C4-2B (cell line): ENCODE results near the gene GRP.

ENCODE experiments used
- H3K27ac ChIP-seq: fragments of 450-650 bp; 2 replicates; pipeline ENCODE4 v1.5.1; 2017
- ZFX ChIP-seq: fragments of 450-650 bp; IDR thresholded peaks from 2 replicates; pipeline ENCODE4 v1.6.1; 2017
- TF ChIP-seq, protein P1 (sequence below): fragments of 450-650 bp; conservative IDR thresholded peaks from 2 replicates; pipeline ENCODE4 v1.5.1; 2017; ENCODE audit warnings: mild to moderate bottlenecking

Gene GRP

DNA sequence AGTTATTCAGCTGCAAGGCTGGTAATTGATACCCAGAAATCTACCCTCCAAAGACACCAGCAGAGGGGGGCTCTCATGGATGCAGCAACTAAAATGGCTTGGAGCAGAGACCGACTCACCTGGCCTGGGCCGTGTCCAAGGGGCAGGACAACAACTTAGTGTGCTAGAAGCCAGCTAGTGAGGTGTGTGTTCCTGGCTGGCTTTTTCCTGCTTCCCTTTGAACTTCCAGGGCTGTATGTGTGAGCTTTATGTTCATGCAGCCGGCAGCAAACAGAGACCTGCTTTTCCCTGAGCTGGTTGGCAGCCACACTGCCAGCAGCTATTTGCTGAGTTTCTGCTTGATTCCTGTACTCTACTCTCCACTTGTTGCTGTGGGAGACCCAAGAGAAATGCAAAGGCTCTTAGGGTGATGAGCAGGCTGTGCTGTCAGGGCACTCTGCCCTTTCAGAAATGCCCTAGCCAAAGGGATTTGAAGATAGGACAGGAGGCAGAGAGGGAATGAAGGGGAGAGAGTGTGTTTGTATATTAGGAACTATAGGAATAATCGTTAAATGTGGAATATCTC lies 23.7 kb upstream of the GRP start:
- H3K27ac ChIP-seq, result peak overlapping the region; percentile 16; the same call in 1 of the 2 replicates
- TF ChIP-seq ZFX, result no peak
- TF ChIP-seq, protein P1, sequence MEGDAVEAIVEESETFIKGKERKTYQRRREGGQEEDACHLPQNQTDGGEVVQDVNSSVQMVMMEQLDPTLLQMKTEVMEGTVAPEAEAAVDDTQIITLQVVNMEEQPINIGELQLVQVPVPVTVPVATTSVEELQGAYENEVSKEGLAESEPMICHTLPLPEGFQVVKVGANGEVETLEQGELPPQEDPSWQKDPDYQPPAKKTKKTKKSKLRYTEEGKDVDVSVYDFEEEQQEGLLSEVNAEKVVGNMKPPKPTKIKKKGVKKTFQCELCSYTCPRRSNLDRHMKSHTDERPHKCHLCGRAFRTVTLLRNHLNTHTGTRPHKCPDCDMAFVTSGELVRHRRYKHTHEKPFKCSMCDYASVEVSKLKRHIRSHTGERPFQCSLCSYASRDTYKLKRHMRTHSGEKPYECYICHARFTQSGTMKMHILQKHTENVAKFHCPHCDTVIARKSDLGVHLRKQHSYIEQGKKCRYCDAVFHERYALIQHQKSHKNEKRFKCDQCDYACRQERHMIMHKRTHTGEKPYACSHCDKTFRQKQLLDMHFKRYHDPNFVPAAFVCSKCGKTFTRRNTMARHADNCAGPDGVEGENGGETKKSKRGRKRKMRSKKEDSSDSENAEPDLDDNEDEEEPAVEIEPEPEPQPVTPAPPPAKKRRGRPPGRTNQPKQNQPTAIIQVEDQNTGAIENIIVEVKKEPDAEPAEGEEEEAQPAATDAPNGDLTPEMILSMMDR, result no peak

DNA sequence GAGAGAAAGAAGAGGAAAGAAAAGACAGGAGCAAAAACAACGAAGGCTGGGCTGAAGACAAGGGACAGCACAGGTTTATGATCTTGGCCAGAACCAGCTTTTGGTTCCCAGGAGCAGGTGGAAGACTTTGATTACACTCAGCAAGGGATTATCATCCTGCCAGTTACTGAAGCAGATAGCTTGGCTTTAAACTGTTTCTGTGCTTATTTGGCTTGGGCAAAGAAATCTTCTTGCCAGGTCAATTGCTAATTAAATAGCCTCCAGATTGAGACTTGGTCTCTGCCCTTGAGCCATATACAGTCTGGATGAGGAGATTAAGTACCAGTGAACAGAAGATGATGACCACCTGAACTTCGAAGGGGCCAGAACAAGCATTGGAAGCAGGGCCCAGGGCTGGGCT lies 22.3 kb upstream of the GRP start:
- H3K27ac ChIP-seq, result no peak overlapping the region
- no peak for TF ChIP-seq ZFX
- TF ChIP-seq, protein P1, result no peak

DNA sequence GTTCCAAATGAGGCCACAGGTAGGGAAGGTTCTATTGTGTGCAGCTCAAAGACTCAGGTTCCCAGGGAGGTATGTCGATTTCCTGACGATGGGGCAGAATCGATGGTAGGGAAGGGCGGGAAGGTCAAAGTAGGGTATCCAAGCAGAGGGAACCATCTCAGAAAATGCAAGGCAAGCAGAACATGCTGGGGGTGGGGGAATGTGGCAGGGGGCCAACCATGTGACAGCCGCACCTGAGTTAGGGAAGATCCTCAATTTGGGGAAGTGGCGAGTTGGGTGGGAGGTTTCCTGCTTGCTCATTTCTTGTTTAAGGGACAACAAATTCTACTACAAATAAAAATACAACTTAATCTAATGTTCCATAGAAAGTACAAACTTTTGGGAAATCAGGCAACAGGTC lies 21.7 kb upstream of the GRP start:
- no peak overlapping the region for H3K27ac ChIP-seq
- TF ChIP-seq, protein P1, result no peak
- no peak for TF ChIP-seq ZFX

DNA sequence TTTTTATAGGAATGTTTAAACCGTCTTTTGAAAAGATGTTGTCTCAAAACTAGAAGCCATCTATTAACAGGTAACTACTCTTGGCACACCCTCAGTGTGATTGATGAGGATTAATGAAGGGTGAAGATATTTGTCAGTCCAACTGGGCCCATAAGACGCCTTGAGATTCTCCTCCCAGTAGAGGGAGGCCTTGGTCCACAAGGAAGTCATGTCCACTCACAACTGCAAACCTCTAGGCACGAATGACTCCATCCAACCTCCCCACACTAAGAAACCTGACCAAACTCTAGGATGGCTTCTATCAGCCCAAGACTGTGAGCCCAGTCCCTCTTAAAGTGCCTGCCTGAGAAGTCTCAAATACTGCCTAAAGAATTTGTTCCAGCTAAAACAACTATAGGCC lies 19.2 kb upstream of the GRP start:
- TF ChIP-seq, protein P1, result peak; percentile 18; the same call in 1 of the 2 replicates
- TF ChIP-seq ZFX, result no peak
- H3K27ac ChIP-seq, result no peak overlapping the region

DNA sequence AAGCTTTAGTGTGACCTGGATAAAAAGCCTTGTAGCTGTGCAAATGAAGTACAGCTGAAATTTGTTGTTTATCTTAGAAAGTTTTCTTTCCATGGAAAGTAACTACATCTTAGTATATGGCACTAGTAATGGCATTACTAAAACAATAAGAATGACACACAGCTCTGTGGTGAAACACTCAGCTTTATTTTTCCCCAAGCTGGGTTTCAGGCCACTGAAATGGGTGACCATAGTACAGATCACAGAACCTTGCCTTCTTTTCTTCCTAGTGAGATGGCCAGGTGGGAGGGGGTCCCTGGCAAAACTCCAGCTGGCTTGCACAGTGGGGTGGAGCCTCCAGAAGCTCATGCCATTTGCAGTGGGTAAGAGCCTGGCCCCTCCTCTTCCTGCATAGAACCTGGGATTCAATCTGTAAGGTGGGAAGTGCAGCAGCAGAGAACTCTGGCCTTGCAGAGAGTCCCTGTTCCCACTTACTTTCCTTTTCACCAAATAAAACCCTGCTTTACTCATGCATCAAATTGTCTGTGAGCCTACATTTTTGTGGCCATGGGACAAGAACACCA lies 17.6 kb upstream of the GRP start:
- TF ChIP-seq, protein P1, result no peak
- no peak for TF ChIP-seq ZFX
- no peak overlapping the region for H3K27ac ChIP-seq

DNA sequence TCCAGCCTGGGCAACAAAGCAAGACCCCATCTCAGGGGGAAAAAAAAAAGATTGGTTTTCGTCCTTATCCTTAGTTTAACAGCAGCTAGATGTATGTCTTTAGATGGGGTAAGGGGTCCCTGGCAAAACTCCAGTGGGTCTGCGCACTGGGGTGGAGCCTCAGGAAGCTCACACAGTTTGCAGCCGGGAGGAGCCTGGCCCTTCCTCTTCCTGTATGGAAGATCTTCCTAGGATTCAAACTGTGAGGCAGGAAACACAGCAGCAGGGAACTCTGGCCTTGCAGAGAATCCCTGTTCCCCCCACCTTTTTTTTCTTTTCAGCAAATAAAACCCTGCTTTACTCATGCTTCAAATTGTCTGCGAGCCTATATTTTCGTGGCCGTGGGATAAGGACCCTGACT lies 12.5 kb upstream of the GRP start:
- TF ChIP-seq, protein P1, result no peak
- TF ChIP-seq ZFX, result no peak
- no peak overlapping the region for H3K27ac ChIP-seq

DNA sequence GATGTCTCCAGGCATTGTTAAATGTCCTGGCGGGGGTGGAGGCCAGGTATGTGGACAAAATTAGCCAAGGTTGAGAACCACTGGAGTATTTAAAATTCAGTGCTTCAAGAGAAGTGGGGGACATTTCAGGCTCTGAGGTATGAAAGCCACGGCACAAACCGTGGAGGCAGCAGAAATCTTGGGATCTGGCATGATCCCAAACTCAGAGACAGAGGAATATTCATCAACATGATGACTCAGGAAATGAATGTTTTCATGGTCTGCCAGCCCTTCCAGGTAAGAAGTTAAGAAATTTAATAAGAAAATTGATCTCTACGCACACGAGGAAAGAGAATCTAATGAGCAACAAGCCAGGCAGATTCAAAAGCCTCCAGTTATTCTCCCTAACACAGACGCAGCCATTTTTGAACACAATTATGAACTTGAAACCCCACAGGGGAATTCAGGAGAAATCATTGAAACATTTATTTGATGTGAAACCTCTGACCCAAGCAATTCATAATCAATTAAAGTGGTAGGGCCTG lies 11.3 kb upstream of the GRP start:
- TF ChIP-seq, protein P1, result no peak
- TF ChIP-seq ZFX, result no peak
- H3K27ac ChIP-seq, result no peak overlapping the region
